ENCODE results near the gene CTNNA3.

The CTNNA3 gene

DNA sequence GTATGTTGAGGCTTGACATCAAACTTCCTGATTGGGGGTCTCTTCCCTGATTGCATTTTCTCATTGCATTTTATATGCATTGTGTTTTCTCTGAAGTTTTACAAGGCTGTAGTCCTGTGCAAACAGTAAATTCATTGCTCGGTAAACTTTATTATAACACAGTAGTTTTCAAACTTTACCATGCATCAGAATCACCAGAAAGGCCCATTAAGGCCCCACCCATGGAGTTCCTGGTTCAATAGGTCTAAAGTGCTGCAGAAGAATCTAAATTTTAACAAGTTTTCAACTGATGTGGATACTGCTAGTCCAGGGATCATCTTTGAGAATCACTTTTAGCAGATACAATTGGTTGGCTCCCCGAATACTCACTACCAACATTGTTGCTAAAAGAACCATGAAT is 1404.9 kb downstream of the CTNNA3 start:
- in situ Hi-C loops (cut with HindIII; ENCODE audit: low sequenced_read_pairs), result no loop called here
- TF ChIP-seq, protein P1, sequence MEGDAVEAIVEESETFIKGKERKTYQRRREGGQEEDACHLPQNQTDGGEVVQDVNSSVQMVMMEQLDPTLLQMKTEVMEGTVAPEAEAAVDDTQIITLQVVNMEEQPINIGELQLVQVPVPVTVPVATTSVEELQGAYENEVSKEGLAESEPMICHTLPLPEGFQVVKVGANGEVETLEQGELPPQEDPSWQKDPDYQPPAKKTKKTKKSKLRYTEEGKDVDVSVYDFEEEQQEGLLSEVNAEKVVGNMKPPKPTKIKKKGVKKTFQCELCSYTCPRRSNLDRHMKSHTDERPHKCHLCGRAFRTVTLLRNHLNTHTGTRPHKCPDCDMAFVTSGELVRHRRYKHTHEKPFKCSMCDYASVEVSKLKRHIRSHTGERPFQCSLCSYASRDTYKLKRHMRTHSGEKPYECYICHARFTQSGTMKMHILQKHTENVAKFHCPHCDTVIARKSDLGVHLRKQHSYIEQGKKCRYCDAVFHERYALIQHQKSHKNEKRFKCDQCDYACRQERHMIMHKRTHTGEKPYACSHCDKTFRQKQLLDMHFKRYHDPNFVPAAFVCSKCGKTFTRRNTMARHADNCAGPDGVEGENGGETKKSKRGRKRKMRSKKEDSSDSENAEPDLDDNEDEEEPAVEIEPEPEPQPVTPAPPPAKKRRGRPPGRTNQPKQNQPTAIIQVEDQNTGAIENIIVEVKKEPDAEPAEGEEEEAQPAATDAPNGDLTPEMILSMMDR (IDR thresholded peaks at IDR 0.05; ENCODE audit: low read depth, low read length), result no peak
- no peak overlapping the region for H3K4me3 ChIP-seq (ENCODE audit: low read depth, low read length)
- DNase-seq (ENCODE audit: low read depth, low spot score), result no peak

DNA sequence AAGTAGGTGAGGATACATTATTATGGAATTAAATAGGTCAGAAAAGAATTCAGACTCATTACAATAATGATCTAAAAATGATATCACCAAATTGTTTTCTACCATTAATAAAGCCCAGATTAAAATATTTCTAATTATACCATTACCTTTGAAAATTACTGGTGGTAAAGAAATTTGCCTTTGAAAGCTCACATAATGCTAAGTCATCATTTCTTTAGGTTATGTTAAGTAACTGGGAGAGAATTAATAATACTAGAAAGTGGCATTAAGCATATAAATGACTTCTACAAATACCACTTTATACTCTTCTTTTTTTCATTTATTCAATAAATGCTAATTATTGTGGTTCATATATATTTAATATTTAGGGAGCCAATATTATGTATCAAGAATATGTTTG is 1411.4 kb downstream of the CTNNA3 start:
- in situ Hi-C loops (cut with HindIII; ENCODE audit: low sequenced_read_pairs), result no loop called here
- H3K4me3 ChIP-seq (ENCODE audit: low read depth, low read length), result no peak overlapping the region
- DNase-seq (ENCODE audit: low read depth, low spot score), result no peak
- TF ChIP-seq, protein P1 (IDR thresholded peaks at IDR 0.05; ENCODE audit: low read depth, low read length), result no peak

DNA sequence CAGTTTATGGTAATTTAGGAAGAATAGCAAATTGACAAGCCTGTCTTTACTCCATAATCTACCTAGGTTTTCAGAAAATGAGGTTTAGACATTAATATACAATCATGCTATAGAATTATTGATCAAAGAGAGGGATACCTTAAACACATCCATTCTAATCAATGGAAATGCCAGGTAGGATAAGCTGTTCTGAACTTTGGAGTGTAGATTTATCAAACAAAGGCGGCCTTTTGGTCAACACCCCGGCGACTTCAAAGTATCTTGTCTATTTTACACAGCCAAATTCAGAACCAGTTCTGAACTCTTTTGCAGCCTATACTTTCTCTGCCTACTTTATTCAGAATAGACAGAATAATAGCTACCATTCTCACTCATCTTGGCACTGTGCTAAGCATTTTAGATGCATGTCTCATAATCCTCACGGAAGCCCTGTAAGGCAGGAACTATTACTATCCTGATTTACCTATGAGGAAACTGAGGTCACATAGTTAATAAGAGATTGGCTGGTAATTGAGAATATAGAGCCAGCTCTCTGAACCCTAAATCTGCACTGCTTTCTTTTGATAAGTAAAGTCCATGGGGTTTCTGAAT is 1412.0 kb downstream of the CTNNA3 start:
- TF ChIP-seq, protein P1 (IDR thresholded peaks at IDR 0.05; ENCODE audit: low read depth, low read length), result no peak
- DNase-seq (ENCODE audit: low read depth, low spot score), result no peak

DNA sequence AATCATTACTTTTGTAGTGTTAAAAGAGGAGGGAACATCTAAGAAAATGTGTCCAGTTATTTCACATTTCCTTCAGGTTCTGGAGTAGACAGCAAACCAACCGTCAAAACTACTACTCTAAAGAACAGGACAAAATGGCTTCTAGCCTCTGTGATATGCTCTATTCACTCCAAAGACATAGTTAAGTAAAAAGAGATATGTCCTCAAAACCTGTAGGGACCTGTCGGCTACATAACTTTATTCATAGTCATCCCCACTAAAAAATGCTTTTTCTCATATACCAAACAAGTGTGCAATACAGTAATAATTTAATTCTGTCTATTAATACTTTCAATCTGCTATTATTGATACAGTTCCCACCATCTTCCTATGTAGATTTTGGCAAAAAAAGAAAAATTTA is 1412.9 kb downstream of the CTNNA3 start:
- no peak overlapping the region for H3K4me3 ChIP-seq (ENCODE audit: low read depth, low read length)
- in situ Hi-C loops (cut with HindIII; ENCODE audit: low sequenced_read_pairs), result no loop called here
- TF ChIP-seq, protein P1 (IDR thresholded peaks at IDR 0.05; ENCODE audit: low read depth, low read length), result no peak
- no peak for DNase-seq (ENCODE audit: low read depth, low spot score)

More for the DNA sequence above, 1412.0 kb downstream of the CTNNA3 start:
- in situ Hi-C loops (cut with HindIII; ENCODE audit: low sequenced_read_pairs), result no loop called here
- H3K4me3 ChIP-seq (ENCODE audit: low read depth, low read length), result no peak overlapping the region

DNA sequence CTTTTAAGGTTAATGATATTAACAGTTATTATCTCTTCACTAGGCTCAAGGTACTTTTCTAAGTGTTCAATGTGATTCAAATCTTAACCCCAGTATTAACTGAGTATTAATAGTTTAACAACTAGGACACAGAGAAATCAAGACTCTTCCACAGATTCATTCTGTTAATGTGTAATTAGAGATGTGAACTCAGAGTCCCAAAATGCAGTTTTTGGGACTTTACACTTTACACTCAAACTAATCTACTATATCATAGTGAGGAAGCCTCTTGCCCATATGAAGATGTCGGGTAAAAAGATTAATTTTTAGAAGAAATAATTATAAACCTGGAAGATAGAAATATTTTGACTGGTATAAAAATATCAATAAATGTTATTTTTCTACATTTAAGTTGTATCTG is 1414.7 kb downstream of the CTNNA3 start:
- no peak overlapping the region for H3K4me3 ChIP-seq (ENCODE audit: low read depth, low read length)
- in situ Hi-C loops (cut with HindIII; ENCODE audit: low sequenced_read_pairs), result no loop called here
- TF ChIP-seq, protein P1 (IDR thresholded peaks at IDR 0.05; ENCODE audit: low read depth, low read length), result no peak
- DNase-seq (ENCODE audit: low read depth, low spot score), result no peak

DNA sequence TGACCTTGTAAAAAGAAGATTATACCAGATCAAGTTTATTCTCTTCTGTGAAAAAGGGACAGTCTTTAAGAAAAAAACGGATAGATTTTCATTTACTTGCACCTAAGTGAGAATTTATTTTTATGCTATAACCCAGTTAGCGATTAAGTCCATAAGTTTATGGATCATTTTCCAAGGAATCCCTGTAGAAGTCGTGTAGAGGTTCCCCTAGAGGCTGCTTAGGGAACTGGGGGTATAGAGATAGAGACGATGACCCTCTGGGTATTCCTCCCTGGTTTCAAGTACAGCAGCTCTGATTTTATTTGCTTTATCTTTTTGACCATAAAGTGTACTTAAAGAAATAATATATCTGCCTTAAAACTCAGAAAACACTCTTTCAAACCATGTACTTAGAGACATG is 1418.5 kb downstream of the CTNNA3 start:
- TF ChIP-seq, protein P1 (IDR thresholded peaks at IDR 0.05; ENCODE audit: low read depth, low read length), result peak; percentile 16
- no peak overlapping the region for H3K4me3 ChIP-seq (ENCODE audit: low read depth, low read length)
- DNase-seq (ENCODE audit: low read depth, low spot score), result no peak
- in situ Hi-C loops (cut with HindIII; ENCODE audit: low sequenced_read_pairs), result no loop called here
